ENCODE data around the gene ADGRE1. TPM values are rescaled to one million over a fixed set of nuclear protein-coding genes. Genes with fewer than 3 reads are reported as not detected.

The ADGRE1 gene
- polyA plus RNA-seq, 1 of the 3 experiments (the other 2 are of a cell fraction): 8.9 TPM

DNA sequence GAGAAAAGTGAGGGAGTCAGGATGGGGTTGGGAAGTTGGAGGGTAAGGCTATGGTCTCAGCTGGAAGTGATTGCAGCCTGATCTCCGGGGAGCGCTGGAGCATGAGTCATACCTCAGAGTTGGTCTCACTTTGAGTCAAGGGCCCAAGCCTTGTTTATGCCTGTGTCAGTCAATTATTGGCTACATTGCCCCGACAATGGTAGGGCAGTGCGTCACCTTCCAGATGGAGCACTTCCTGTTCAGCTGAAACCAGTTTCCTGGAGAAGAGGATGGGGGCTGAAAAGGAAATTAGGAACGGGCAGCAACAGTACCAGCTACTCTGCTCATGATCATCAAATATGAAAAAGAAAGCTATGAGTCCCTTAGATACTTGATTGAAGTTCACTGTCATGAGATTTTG is 60.4 kb downstream of the ADGRE1 start (continued):
- no peak for TF ChIP-seq YY1 (IDR thresholded peaks at IDR 0.05; ENCODE audit: low read depth)
- no peak; the same call in 1 of the 2 replicates for TF ChIP-seq TAF1 (IDR thresholded peaks at IDR 0.05; ENCODE audit: borderline replicate concordance, low read depth, low read length)
- TF ChIP-seq SIN3A (IDR thresholded peaks at IDR 0.05; ENCODE audit: borderline replicate concordance, low read depth, low read length): no peak

DNA sequence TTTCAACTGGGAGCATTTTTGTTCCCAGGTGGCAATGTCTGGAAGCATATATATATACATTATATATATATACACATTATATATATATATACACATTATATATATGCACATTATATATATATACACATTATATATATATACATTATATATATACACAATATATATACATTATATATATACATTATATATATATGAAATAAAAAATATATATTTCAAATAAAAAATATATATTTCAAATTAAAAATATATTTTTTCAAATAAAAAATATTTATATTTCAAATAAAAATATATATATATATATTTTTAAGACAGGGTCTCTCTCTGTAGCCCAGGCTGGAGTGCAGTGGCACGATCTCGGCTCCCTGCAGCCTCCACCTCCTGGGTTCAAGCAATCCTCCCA is 61.5 kb downstream of the ADGRE1 start:
- Histone ChIP-seq H3K27ac (ENCODE audit: low read depth in 2 of 2, low read length in 1 of 2) (no peak overlapping the region), H3K4me3 (ENCODE audit: low read depth in 2 of 2, low read length in 1 of 2) (no peak overlapping the region), H3K9me2 (no peaks in the 10 kb centered on the region), H3K9me3 (no peaks in the 10 kb centered on the region), H3K4me1 (ENCODE audit: control insufficient read depth in 1 of 2, insufficient read depth in 2 of 2, low read depth in 1 of 2, low read length in 1 of 2) (no peaks in the 10 kb centered on the region), H3K4me2 (no peak overlapping the region), H2AFZ (ENCODE audit: low read depth) (no peak overlapping the region), H3K27me3 (ENCODE audit: insufficient read depth) (peaks cover 2% of the 10 kb centered on the region; the same call in 1 of the 2 replicates), H3K9ac (no peak overlapping the region), H4K20me1 (ENCODE audit: insufficient read depth) (no peaks in the 10 kb centered on the region), H3K79me2 (ENCODE audit: insufficient read depth) (no peaks in the 10 kb centered on the region), H3F3A (replicated peaks; ENCODE audit: insufficient read depth) (peaks cover 5% of the 10 kb centered on the region), H3K36me3 (replicated peaks in 1 of 2; ENCODE audit: control insufficient read depth in 1 of 2, insufficient read depth in 2 of 2, low read length in 1 of 2) (no peaks in the 10 kb centered on the region)
- no peak for DNase-seq
- POLR2A ChIA-PET: no interaction called here
- TF ChIP-seq RCOR1 (IDR thresholded peaks at IDR 0.05; ENCODE audit: low read length) (no peak), EZH2phosphoT487 (IDR thresholded peaks at IDR 0.05; ENCODE audit: borderline replicate concordance, low read depth) (no peak), NFIC (IDR thresholded peaks at IDR 0.05; ENCODE audit: borderline replicate concordance) (no peak), POLR2AphosphoS5 (IDR thresholded peaks at IDR 0.05; ENCODE audit: low read depth, low read length) (no peak), JUND (IDR thresholded peaks at IDR 0.05) (no peak), EP300 (IDR thresholded peaks at IDR 0.05; ENCODE audit: borderline replicate concordance in 1 of 2, low read depth in 1 of 2, low read length in 1 of 2) (no peak), TAF1 (IDR thresholded peaks at IDR 0.05; ENCODE audit: borderline replicate concordance, low read depth, low read length) (no peak), PBX3 (IDR thresholded peaks at IDR 0.05) (no peak), SIN3A (IDR thresholded peaks at IDR 0.05; ENCODE audit: borderline replicate concordance, low read depth, low read length) (no peak), YY1 (IDR thresholded peaks at IDR 0.05; ENCODE audit: low read depth) (no peak), REST (IDR thresholded peaks at IDR 0.05; ENCODE audit: low read depth, low read length) (no peak), GABPA (IDR thresholded peaks at IDR 0.05; ENCODE audit: low read depth) (no peak), FOXJ3 (CRISPR knock-in tag; IDR thresholded peaks at IDR 0.05) (no peak)
- 3% methylated on average over 2 of the region's 2 CpGs for WGBS (ENCODE audit: low lambda C conversion rate)
- CTCF ChIA-PET: interaction anchor here (1.9 kb wide), 1 partner anchor 15 kb away, joined by 6 read pairs; no protein-coding TSS in a partner anchor

Data from SK-N-SH (cell line).